Panc1 (cell line): ENCODE measurements around the gene MMP15. TPM values are rescaled to one million over a fixed set of nuclear protein-coding genes. Genes with fewer than 3 reads are reported as not detected.

Experiments
- ATAC-seq: fragments of 200-7000 bp; cut with Tn5 transposase; 2 replicates; pipeline ENCODE4 v1.9.1; 2020; ENCODE audit warnings: mild to moderate bottlenecking, moderate library complexity
- BruUV-seq: library from RNA; stranded (reverse); fragments of 400-500 nt; replicated peaks from 2 replicates; lab custom pipeline; 2021; lab: Mats Ljungman, UMichigan
- CTCF ChIA-PET: fragments of 300-600 bp; sonication (Branson Sonifier 250); formaldehyde crosslinking; loops from one replicate; lab custom pipeline; 2022; ENCODE audit warnings: antibody characterized with exemption; lab: Charles Lee
- POLR2A ChIA-PET: fragments of 300-600 bp; sonication (Branson Sonifier 250); formaldehyde crosslinking; loops from one replicate; lab custom pipeline; 2022; ENCODE audit warnings: antibody characterized with exemption; lab: Charles Lee
- DNase-seq: peaks from one replicate; pipeline ENCODE4 v3.0.0-alpha.2; 2010; ENCODE audit warnings: low read depth, low spot score
- H3K27ac ChIP-seq: 2 replicates; pipeline ENCODE4 v1.5.1; 2011; ENCODE audit warnings: mild to moderate bottlenecking, low read length, inconsistent platforms
- H3K27me3 ChIP-seq: fragments of 200-500 bp; sonication (Bioruptor generic); 2 replicates; pipeline ENCODE4 v1.6.0; 2014; ENCODE audit warnings: low read length, inconsistent platforms; ENCODE audit not compliant: control insufficient read depth, insufficient read depth
- H3K36me3 ChIP-seq: fragments of 200-500 bp; sonication (Bioruptor generic); 2 replicates; pipeline ENCODE4 v1.5.1; 2014; ENCODE audit warnings: inconsistent platforms, mild to moderate bottlenecking, low read length, moderate library complexity; ENCODE audit not compliant: control insufficient read depth, insufficient read depth
- H3K4me1 ChIP-seq: 2 replicates; pipeline ENCODE4 v1.5.1; 2011; ENCODE audit warnings: inconsistent platforms, mild to moderate bottlenecking, low read length, moderate library complexity; ENCODE audit not compliant: control insufficient read depth, insufficient read depth
- H3K4me3 ChIP-seq, 2 experiments: 2 replicates each; pipeline ENCODE4 v1.5.1; 2011 to 2012; ENCODE audit warnings: low read depth in 2 of 2, low read length in 2 of 2, mild to moderate bottlenecking in 2 of 2, inconsistent platforms in 1 of 2, moderate library complexity in 1 of 2
- H3K9me3 ChIP-seq: fragments of 200-500 bp; sonication (Bioruptor generic); 2 replicates; pipeline ENCODE4 v1.5.1; 2014; ENCODE audit warnings: low read depth, mild to moderate bottlenecking, inconsistent platforms, low read length, moderate library complexity; ENCODE audit not compliant: control insufficient read depth, insufficient read depth
- POLR2AphosphoS5 ChIP-seq: IDR thresholded peaks from 2 replicates; pipeline ENCODE4 v1.6.1; 2012; ENCODE audit warnings: mild to moderate bottlenecking, low read depth, low read length, moderate library complexity
- SIN3A ChIP-seq: IDR thresholded peaks from 2 replicates; pipeline ENCODE4 v1.6.1; 2012; ENCODE audit warnings: low read depth, mild to moderate bottlenecking, low read length, moderate library complexity, borderline replicate concordance; ENCODE audit not compliant: insufficient read depth
- TCF7L2 ChIP-seq: IDR thresholded peaks from 2 replicates; pipeline ENCODE4 v1.6.1; 2011; ENCODE audit warnings: mild to moderate bottlenecking, low read depth, low read length, inconsistent platforms
- in situ Hi-C: cut with HindIII; loops from 2 replicates; pipeline ENCODE4 v1.10.0; 2016; ENCODE audit warnings: low sequenced_read_pairs, low pct_unique_long_range_greater_than_20kb
- intact Hi-C: fragments of 100-400 bp; cut with micrococcal nuclease; formaldehyde crosslinking; loops from one replicate; pipeline ENCODE4 v1.10.0; 2022; ENCODE audit not compliant: unreplicated experiment
- total RNA-seq: library from RNA; stranded (reverse); gene quantifications from one replicate; pipeline ENCODE4 v1.2.1, GENCODE V29; 2021; ENCODE audit not compliant: unreplicated experiment
- TF ChIP-seq, protein P1 (sequence below), 2 experiments: IDR thresholded peaks; 2 replicates each; pipeline ENCODE4 v1.6.1; 2011 to 2012; ENCODE audit warnings: low read depth in 2 of 2, control low read depth in 1 of 2, low read length in 1 of 2, mild to moderate bottlenecking in 1 of 2, moderate library complexity in 1 of 2; ENCODE audit not compliant: insufficient read depth in 1 of 2
- TF ChIP-seq, protein P2 (sequence below): fragments of 450-650 bp; IDR thresholded peaks from 2 replicates; pipeline ENCODE4 v1.5.1; 2017; ENCODE audit warnings: mild to moderate bottlenecking

The MMP15 gene
- total RNA-seq, 1 experiment from 2014 or later: 10.9 TPM

DNA sequence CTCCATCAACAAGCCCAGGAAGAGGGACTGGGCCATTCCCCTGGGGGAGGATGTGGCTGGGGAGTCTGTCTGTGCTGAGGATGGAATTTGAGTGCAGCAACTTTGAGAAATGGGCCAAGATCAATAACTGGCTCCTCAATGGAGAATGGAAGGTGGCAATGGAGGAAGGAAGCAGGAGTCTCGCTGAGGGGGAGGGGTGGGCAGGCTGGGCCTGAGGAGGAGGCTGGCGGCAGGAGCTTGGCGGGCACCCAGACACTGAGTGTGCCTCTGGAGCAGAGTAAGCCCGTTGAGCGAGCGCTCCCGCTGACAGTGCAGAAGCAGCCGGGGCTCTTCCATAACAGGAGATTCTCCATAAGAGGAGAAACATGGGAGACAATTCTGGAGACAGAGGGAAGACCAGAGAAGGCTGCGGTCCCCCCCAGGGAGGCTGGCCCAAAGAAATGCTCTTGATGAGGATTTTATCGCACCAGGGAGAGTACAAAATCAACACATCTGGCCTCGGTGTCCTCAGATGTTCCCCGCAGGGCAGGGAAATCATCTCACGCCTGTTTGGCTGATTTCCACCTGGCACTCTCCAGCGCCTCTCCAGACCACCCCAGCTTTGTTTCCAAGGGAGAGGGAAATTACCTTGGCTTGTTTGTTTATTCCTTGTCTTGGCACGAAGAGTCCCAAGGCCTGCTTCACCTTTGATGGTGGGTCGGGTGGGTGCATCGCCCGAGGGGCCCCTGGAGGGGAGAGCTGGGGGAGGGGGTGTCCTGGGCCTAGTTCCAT lies 2.8 kb upstream of the MMP15 start:
- ChIA-PET CTCF (no interaction called here), POLR2A (no interaction called here)
- Histone ChIP-seq H3K9me3 (no peaks in the 10 kb centered on the region), H3K4me1 (peaks cover 10% of the 10 kb centered on the region; the same call in 1 of the 2 replicates), H3K36me3 (no peaks in the 10 kb centered on the region; the same call in 1 of the 2 replicates), H3K4me3 (no peak overlapping the region), H3K27me3 (no peaks in the 10 kb centered on the region), H3K27ac (no peak overlapping the region)
- no peak for DNase-seq
- TF ChIP-seq, protein P1, sequence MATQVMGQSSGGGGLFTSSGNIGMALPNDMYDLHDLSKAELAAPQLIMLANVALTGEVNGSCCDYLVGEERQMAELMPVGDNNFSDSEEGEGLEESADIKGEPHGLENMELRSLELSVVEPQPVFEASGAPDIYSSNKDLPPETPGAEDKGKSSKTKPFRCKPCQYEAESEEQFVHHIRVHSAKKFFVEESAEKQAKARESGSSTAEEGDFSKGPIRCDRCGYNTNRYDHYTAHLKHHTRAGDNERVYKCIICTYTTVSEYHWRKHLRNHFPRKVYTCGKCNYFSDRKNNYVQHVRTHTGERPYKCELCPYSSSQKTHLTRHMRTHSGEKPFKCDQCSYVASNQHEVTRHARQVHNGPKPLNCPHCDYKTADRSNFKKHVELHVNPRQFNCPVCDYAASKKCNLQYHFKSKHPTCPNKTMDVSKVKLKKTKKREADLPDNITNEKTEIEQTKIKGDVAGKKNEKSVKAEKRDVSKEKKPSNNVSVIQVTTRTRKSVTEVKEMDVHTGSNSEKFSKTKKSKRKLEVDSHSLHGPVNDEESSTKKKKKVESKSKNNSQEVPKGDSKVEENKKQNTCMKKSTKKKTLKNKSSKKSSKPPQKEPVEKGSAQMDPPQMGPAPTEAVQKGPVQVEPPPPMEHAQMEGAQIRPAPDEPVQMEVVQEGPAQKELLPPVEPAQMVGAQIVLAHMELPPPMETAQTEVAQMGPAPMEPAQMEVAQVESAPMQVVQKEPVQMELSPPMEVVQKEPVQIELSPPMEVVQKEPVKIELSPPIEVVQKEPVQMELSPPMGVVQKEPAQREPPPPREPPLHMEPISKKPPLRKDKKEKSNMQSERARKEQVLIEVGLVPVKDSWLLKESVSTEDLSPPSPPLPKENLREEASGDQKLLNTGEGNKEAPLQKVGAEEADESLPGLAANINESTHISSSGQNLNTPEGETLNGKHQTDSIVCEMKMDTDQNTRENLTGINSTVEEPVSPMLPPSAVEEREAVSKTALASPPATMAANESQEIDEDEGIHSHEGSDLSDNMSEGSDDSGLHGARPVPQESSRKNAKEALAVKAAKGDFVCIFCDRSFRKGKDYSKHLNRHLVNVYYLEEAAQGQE (IDR thresholded peaks at IDR 0.05; ENCODE audit: insufficient read depth in 1 of 2, low read depth in 2 of 2, low read length in 1 of 2): no peak
- TF ChIP-seq, protein P2, sequence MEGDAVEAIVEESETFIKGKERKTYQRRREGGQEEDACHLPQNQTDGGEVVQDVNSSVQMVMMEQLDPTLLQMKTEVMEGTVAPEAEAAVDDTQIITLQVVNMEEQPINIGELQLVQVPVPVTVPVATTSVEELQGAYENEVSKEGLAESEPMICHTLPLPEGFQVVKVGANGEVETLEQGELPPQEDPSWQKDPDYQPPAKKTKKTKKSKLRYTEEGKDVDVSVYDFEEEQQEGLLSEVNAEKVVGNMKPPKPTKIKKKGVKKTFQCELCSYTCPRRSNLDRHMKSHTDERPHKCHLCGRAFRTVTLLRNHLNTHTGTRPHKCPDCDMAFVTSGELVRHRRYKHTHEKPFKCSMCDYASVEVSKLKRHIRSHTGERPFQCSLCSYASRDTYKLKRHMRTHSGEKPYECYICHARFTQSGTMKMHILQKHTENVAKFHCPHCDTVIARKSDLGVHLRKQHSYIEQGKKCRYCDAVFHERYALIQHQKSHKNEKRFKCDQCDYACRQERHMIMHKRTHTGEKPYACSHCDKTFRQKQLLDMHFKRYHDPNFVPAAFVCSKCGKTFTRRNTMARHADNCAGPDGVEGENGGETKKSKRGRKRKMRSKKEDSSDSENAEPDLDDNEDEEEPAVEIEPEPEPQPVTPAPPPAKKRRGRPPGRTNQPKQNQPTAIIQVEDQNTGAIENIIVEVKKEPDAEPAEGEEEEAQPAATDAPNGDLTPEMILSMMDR: no peak
- TF ChIP-seq TCF7L2 (no peak), POLR2AphosphoS5 (no peak), SIN3A (no peak)
- in situ Hi-C loops (loop anchor here (25.0 kb wide), 1 partner anchor 90 kb away; no protein-coding TSS in a partner anchor), intact Hi-C loops (no loop called here)
- no TSS peak for BruUV-seq
- no peak for ATAC-seq

DNA sequence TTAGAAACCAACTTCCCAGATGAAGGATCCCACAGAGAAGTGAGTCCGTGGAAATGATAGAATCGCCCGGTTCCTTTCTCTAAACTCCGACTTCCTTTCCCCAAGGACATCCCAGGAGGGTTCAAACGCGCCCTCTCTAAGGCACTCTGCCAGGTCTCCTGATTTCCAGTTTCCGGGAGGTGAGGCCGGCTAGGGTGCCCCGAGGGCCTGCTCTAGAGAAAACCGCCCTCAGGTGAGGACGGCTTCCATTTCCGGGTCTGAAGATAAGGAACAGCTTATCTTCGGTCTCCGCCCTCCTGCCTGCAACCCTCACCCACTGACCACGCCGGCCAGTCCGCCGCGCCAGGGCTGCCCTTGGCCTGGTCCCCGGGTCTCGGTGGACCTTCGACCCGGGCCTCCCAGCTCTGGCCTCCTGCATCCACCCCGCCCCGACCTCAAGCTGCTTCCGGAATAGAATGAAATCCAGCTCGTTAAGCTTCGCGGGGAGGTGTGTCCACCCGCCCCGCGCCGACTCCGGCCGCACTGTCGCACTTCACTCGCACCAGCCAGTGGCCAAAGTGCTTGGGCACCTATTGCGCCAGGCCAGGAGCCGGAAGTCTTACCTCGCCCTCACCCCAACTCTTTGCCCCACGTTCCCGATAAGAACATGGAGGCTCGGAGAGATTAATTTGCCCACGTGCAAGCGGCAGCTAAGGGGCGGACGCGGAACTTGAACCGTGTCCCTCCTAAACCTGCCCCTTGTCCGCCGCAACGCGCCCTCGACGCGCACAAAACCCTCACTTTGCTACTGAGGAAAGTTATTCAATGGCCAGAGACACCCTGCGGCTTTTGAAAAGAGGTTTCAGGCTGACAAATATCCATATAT lies 836 bp upstream of the MMP15 start:
- H3K4me3 ChIP-seq: peak overlapping the region; percentile 53 to 62
- DNase-seq: no peak
- no peak for ATAC-seq
- in situ Hi-C loops (loop anchor here (25.0 kb wide), 1 partner anchor 88 kb away; no protein-coding TSS in a partner anchor), intact Hi-C loops (no loop called here)
- ChIA-PET CTCF (interaction anchor here (0.6 kb wide), 1 partner anchor 9 kb away, joined by 9 read pairs; no protein-coding TSS in a partner anchor), POLR2A (interaction anchor here (0.7 to 1.2 kb wide), 2 partner anchors 105 to 134 kb away, joined by 8 to 14 read pairs; no protein-coding TSS in a partner anchor)
- H3K9me3 ChIP-seq: no peaks in the 10 kb centered on the region
- H3K27me3 ChIP-seq: no peaks in the 10 kb centered on the region
- peaks cover 10% of the 10 kb centered on the region; the same call in 1 of the 2 replicates for H3K4me1 ChIP-seq
- TF ChIP-seq, protein P1 (IDR thresholded peaks at IDR 0.05; ENCODE audit: insufficient read depth in 1 of 2, low read depth in 2 of 2, low read length in 1 of 2): no peak
- TF ChIP-seq, protein P2: no peak
- TF ChIP-seq POLR2AphosphoS5 (no peak), SIN3A (no peak), TCF7L2 (no peak)
- peak overlapping the region; percentile 48; the same call in 1 of the 2 replicates for H3K27ac ChIP-seq
- no TSS peak for BruUV-seq
- H3K36me3 ChIP-seq: no peaks in the 10 kb centered on the region; the same call in 1 of the 2 replicates
